Cardiac fibroblast (primary cell): ENCODE measurements around the gene NUB1.
A peak's percentile ranks its signal among the peaks of the same experiment; 100 is the strongest.

ENCODE experiments used
- DNase-seq, 2 donors: peaks; one replicate each; pipeline versions ENCODE4 v3.0.0 to v3.0.0-alpha.2; 2010; ENCODE audit warnings: low read depth in 2 of 2
- H3K4me3 ChIP-seq, 2 donors: replicated peaks in 1 of 2; 1 replicate in 1 of 2; 2 replicates in 1 of 2; pipeline ENCODE4 v1.5.1; 2011; ENCODE audit warnings: low read depth in 2 of 2, low read length in 2 of 2, mild to moderate bottlenecking in 2 of 2, moderate library complexity in 1 of 2
- CTCF ChIP-seq: IDR thresholded peaks from one replicate; pipeline ENCODE4 v1.5.1; 2011; ENCODE audit warnings: low read depth, mild to moderate bottlenecking, low read length, inconsistent platforms

NUB1 gene

DNA sequence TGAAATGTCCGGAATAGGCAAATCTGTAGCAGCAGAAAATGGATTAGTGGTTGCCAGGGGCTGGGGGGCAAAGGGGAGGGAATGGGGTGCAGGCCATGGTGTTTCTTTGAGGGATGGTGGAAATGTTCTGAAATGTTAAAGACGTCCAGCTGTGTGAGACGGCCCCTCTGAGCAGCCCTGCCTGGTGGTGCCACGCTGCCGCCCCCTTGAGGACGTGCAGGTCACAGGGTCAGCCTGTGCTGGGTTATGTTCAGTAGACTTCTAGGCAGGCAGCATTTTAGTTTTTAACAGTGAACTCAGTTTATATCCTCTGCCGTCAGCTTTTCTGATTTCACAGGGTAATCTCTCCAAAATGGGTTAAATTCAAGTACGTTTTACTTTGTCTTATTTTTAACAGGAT, 9.4 kb downstream of the NUB1 start:
- TF ChIP-seq CTCF, result peak; percentile 14
- no peak overlapping the region for H3K4me3 ChIP-seq

GRCh38 chr7:151351967-151352366, 10.4 kb downstream of the NUB1 start:
- TF ChIP-seq CTCF, result no peak
- H3K4me3 ChIP-seq, result no peak overlapping the region
- no peak for DNase-seq

More for the DNA sequence above, 9.4 kb downstream of the NUB1 start:
- DNase-seq, result no peak

- DNase-seq, result no peak
- no peak overlapping the region for H3K4me3 ChIP-seq
- no peak for TF ChIP-seq CTCF
Measured at GRCh38 chr7:151352512-151352911, 10.9 kb downstream of the NUB1 start.

DNA sequence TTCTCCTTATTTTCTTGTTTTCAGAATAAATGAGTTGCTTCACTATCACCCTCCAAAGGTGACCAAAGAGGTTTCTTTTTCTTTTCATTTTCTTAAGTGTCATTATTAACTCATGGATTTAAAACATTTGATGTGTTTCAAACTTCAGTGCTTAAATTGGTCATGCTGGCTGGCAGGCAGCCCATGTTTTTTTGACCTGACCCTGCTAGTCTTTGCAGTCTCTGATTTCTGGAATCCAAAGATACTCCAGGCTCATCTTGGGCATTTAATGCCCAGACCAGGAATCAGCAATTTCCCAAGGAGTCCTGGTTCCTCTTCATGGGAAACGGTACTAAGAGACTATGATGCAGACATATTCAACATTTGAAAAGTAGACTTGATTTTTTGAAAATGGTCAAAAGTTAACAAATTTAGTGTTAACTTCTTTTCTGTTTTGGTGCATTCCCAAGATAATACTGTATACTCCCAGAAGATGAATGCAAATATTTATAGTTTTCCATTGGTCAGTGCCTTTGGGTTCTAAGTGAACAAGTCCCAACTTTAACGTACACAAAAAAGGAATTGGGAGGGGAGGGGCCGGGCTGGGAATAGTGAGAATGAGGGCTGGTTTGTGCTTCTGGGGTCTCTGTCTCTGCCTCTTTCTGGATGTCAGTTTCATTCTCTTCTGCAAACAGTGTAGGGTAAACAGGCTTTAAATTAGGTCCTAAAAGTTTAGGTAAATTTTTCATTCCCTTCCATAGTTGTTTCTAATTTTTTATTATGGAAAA, 19.8 kb downstream of the NUB1 start:
- TF ChIP-seq CTCF, result no peak
- H3K4me3 ChIP-seq, result no peak overlapping the region
- peak; percentile 26 to 27 for DNase-seq

GRCh38 chr7:151363182-151363581, 21.6 kb downstream of the NUB1 start:
- TF ChIP-seq CTCF, result no peak
- H3K4me3 ChIP-seq, result no peak overlapping the region
- no peak for DNase-seq

DNA sequence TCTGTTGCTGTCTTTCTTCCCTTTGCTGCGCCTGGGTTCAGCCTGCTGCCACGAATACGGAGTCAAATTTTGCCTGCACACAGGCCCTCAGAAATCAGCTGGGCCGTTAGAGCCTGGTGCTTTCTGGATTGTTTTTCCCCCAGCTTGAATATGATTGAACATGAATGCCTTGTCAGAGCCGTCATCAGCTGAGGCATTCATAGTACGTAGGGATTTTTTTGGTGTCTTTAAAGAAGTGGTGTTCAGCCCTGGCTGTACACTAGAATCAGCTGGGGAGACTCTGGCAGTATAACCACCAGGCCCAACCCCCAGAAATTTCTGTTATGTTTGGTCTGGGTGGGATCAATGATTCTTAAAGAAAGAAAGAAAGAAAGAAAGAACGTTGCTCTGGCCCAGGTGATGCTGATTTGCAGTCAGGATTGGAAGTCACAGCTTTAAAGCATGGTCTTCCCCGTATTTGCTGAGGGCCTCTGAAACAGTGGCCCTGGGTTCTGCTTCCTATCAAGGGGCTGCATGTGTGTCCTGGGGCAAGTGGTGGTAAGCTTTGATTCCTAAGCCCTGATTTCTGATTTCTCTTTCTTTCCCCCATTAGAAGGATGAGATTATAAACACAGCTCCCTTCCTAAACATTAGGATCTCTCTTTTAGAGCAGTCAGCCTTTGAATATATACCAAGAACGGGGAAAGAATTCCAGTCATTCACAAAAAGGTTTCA, 24.7 kb downstream of the NUB1 start:
- TF ChIP-seq CTCF, result no peak
- DNase-seq, result no peak
- no peak overlapping the region for H3K4me3 ChIP-seq

DNA sequence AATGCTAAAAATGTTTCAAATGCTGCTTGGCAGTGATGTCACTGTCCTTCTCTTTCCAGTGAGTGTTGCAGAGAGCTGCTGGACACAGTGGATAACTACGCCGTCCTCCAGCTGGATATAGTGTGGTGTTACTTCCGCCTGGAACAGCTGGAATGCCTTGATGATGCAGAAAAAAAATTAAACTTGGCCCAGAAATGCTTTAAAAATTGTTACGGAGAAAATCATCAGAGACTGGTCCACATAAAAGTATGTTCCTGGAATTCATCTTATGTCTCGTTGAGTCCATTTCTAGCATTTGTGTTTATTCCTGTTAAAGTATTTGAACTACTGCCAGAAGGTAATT, 25.2 kb downstream of the NUB1 start:
- H3K4me3 ChIP-seq, result no peak overlapping the region
- peak; percentile 64 to 87 for DNase-seq
- TF ChIP-seq CTCF, result no peak
